Measurements from ENCODE around the gene ADAMTS19. TPM values are rescaled to one million over a fixed set of nuclear protein-coding genes. Genes with fewer than 3 reads are reported as not detected.

Gene ADAMTS19
- total and polyA plus RNA-seq, 2 of the 8 experiments (the other 6 are each of a cell fraction or from before 2014, with no cell fraction given): 17.3 to 28.8 TPM

GRCh38 chr5:129477532-129477931 lies 17.4 kb downstream of the ADAMTS19 start (continued):
- no peak for TF ChIP-seq CHD7 (IDR thresholded peaks at IDR 0.05; ENCODE audit: insufficient replicate concordance, low read length)
- no peak for TF ChIP-seq CHD1 (IDR thresholded peaks at IDR 0.05; ENCODE audit: low read depth, low read length)
- no peak for TF ChIP-seq MAX (IDR thresholded peaks at IDR 0.05)
- no peak for TF ChIP-seq CBX5 (IDR thresholded peaks at IDR 0.05; ENCODE audit: low read depth, low read length)
- no peak for TF ChIP-seq SIRT6 (IDR thresholded peaks at IDR 0.05; ENCODE audit: low read length)
- no peak for TF ChIP-seq ASH2L (IDR thresholded peaks at IDR 0.05; ENCODE audit: low read length)
- no peak for TF ChIP-seq SRF (IDR thresholded peaks at IDR 0.05; ENCODE audit: low read depth, low read length)
- no peak for TF ChIP-seq POLR2AphosphoS5 (IDR thresholded peaks at IDR 0.05; ENCODE audit: low read depth, low read length)
- no peak for TF ChIP-seq CTBP2 (IDR thresholded peaks at IDR 0.05; ENCODE audit: borderline replicate concordance, insufficient read depth, insufficient read length, low read length)
- no peak for TF ChIP-seq POU5F1 (IDR thresholded peaks at IDR 0.05; ENCODE audit: low read depth, low read length)
- TF ChIP-seq RXRA (IDR thresholded peaks at IDR 0.05; ENCODE audit: insufficient read depth, low read depth, low read length): no peak
- no peak for TF ChIP-seq YY1 (IDR thresholded peaks at IDR 0.05; ENCODE audit: low read depth, low read length)
